GM04503 (cell line): ENCODE data around the gene TFDP1.
A peak's percentile ranks its signal among the peaks of the same experiment; 100 is the strongest.
"Not testable (repeated sequence)": the region's sequence is repeated elsewhere in the genome, so short reads cannot be mapped to it uniquely, and the experiment has no call there.

Experiments used
- DNase-seq: peaks from one replicate; pipeline ENCODE4 v3.0.0-alpha.2; 2012; ENCODE audit warnings: low read depth

Gene TFDP1

GRCh38 chr13:113551081-113552000 lies 33.2 kb upstream of the TFDP1 start:
- DNase-seq, result no peak

- no peak for DNase-seq
These were observed 32.5 kb upstream of the TFDP1 start for GRCh38 chr13:113552079-113552478.

- no peak for DNase-seq
These were observed 31.6 kb upstream of the TFDP1 start for GRCh38 chr13:113552786-113553434.

GRCh38 chr13:113553511-113554332 lies 30.8 kb upstream of the TFDP1 start:
- no peak for DNase-seq

- no peak for DNase-seq
These were observed 30.2 kb upstream of the TFDP1 start for GRCh38 chr13:113554333-113554700.

GRCh38 chr13:113555141-113555540 lies 29.4 kb upstream of the TFDP1 start:
- no peak for DNase-seq

GRCh38 chr13:113557013-113557412 lies 27.5 kb upstream of the TFDP1 start:
- no peak for DNase-seq

- no peak for DNase-seq
These were observed 26.1 kb upstream of the TFDP1 start for GRCh38 chr13:113558461-113558860.

GRCh38 chr13:113559061-113559460 lies 25.5 kb upstream of the TFDP1 start:
- DNase-seq, result no peak

GRCh38 chr13:113559901-113560644 lies 24.5 kb upstream of the TFDP1 start:
- DNase-seq, result no peak

- DNase-seq, result no peak
These were observed 23.7 kb upstream of the TFDP1 start for GRCh38 chr13:113560645-113561416.

GRCh38 chr13:113561417-113562084 lies 23.0 kb upstream of the TFDP1 start:
- DNase-seq, result no peak

GRCh38 chr13:113562085-113562749 lies 22.3 kb upstream of the TFDP1 start:
- DNase-seq, result peak; percentile 8

GRCh38 chr13:113562844-113563243 lies 21.7 kb upstream of the TFDP1 start:
- DNase-seq, result no peak

- DNase-seq, result not testable (repeated sequence)
These were observed 21.0 kb upstream of the TFDP1 start for GRCh38 chr13:113563511-113563910.

- no peak for DNase-seq
These were observed 20.1 kb upstream of the TFDP1 start for GRCh38 chr13:113564331-113565023.

- no peak for DNase-seq
These were observed 18.9 kb upstream of the TFDP1 start for GRCh38 chr13:113565526-113566226.

- DNase-seq, result no peak
These were observed 18.4 kb upstream of the TFDP1 start for GRCh38 chr13:113566227-113566561.

GRCh38 chr13:113567681-113568080 lies 16.9 kb upstream of the TFDP1 start:
- no peak for DNase-seq
